OCI-LY7 (cell line): ENCODE measurements around the gene CNPY1. TPM values are rescaled to one million over a fixed set of nuclear protein-coding genes. Genes with fewer than 3 reads are reported as not detected.

ENCODE experiments used
- BruUV-seq: library from RNA; stranded (reverse); fragments of 400-500 nt; replicated peaks from 2 replicates; lab custom pipeline; 2021; lab: Mats Ljungman, UMichigan
- CTCF ChIA-PET: fragments of 300-600 bp; sonication (Branson Sonifier 250); formaldehyde crosslinking; loops from one replicate; lab custom pipeline; 2022; ENCODE audit warnings: antibody characterized with exemption; ENCODE audit not compliant: unreplicated experiment; lab: Charles Lee
- POLR2A ChIA-PET: fragments of 300-600 bp; sonication (Branson Sonifier 250); formaldehyde crosslinking; loops from one replicate; lab custom pipeline; 2022; ENCODE audit warnings: antibody characterized with exemption; lab: Charles Lee
- DNase-seq: peaks from one replicate; pipeline ENCODE4 v3.0.0-alpha.2; 2015; ENCODE audit warnings: low spot score
- H2AFZ ChIP-seq: fragments of 200-600 bp; sonication (generic), shearing (Covaris generic); 2 replicates; pipeline ENCODE4 v1.6.1; 2014; ENCODE audit warnings: mild to moderate bottlenecking, antibody characterized with exemption, low read length, moderate library complexity
- H3K27ac ChIP-seq: fragments of 200-600 bp; sonication (generic); 2 replicates; pipeline ENCODE4 v1.5.1; 2014; ENCODE audit warnings: mixed run types, low read depth, mild to moderate bottlenecking, moderate library complexity, low read length, inconsistent platforms; ENCODE audit not compliant: poor library complexity, severe bottlenecking
- H3K36me3 ChIP-seq: fragments of 200-600 bp; sonication (generic); 2 replicates; pipeline ENCODE4 v1.6.1; 2014; ENCODE audit warnings: mild to moderate bottlenecking, antibody characterized with exemption, low read length, moderate library complexity, mixed read lengths; ENCODE audit not compliant: insufficient read depth
- H3K4me1 ChIP-seq: fragments of 200-600 bp; sonication (generic); 2 replicates; pipeline ENCODE4 v1.5.1; 2014; ENCODE audit warnings: mild to moderate bottlenecking, low read length; ENCODE audit not compliant: insufficient read depth, poor library complexity, severe bottlenecking
- H3K4me2 ChIP-seq: fragments of 200-600 bp; sonication (generic); 2 replicates; pipeline ENCODE4 v1.6.1; 2014; ENCODE audit warnings: mild to moderate bottlenecking, low read length
- H3K4me3 ChIP-seq: fragments of 200-600 bp; sonication (generic); 2 replicates; pipeline ENCODE4 v1.5.1; 2014; ENCODE audit warnings: mild to moderate bottlenecking, low read depth, low read length; ENCODE audit not compliant: poor library complexity, severe bottlenecking
- H3K79me2 ChIP-seq: fragments of 200-600 bp; sonication (generic); 2 replicates; pipeline ENCODE4 v1.6.1; 2016; ENCODE audit warnings: low read depth, mild to moderate bottlenecking, low read length, moderate library complexity, mixed read lengths; ENCODE audit not compliant: insufficient read depth
- H3K9me2 ChIP-seq: fragments of 200-600 bp; sonication (generic); 2 replicates; pipeline ENCODE4 v1.6.1; 2016; ENCODE audit warnings: mild to moderate bottlenecking, low read length, mixed read lengths; ENCODE audit not compliant: insufficient read depth
- H3K9me3 ChIP-seq: fragments of 200-600 bp; sonication (generic); 2 replicates; pipeline ENCODE4 v1.6.1; 2014; ENCODE audit warnings: mild to moderate bottlenecking, mixed run types, low read length, mixed read lengths
- H4K20me1 ChIP-seq: fragments of 200-600 bp; sonication (generic); 2 replicates; pipeline ENCODE4 v1.6.1; 2014; ENCODE audit warnings: mild to moderate bottlenecking, antibody characterized with exemption, low read length, moderate library complexity, mixed read lengths; ENCODE audit not compliant: insufficient read depth
- CTCF ChIP-seq: fragments of 200-600 bp; sonication (generic); conservative IDR thresholded peaks from 2 replicates; pipeline ENCODE4 v1.5.1; 2014; ENCODE audit warnings: mild to moderate bottlenecking, antibody characterized with exemption, low read length, moderate library complexity, mixed read lengths
- EZH2phosphoT487 ChIP-seq: fragments of 200-600 bp; sonication (generic); IDR thresholded peaks from 2 replicates; pipeline ENCODE4 v1.6.1; 2018; ENCODE audit warnings: low read depth, borderline replicate concordance, mild to moderate bottlenecking, mixed run types, antibody characterized with exemption, low read length, moderate library complexity, mixed read lengths
- intact Hi-C: fragments of 100-400 bp; cut with micrococcal nuclease; formaldehyde crosslinking; loops from one replicate; pipeline ENCODE4 v1.10.0; 2022; ENCODE audit not compliant: unreplicated experiment
- total RNA-seq, 2 experiments: library from RNA; depleted of rRNA in 1 of 2; stranded (reverse); fragments of >200 nt in 1 of 2; shearing (Covaris generic) in 1 of 2; gene quantifications; 2 replicates each; pipeline ENCODE4 v1.2.3, GENCODE V29; 2014 to 2022

Gene CNPY1
- total RNA-seq, 2 experiments from 2014 or later: not detected

DNA sequence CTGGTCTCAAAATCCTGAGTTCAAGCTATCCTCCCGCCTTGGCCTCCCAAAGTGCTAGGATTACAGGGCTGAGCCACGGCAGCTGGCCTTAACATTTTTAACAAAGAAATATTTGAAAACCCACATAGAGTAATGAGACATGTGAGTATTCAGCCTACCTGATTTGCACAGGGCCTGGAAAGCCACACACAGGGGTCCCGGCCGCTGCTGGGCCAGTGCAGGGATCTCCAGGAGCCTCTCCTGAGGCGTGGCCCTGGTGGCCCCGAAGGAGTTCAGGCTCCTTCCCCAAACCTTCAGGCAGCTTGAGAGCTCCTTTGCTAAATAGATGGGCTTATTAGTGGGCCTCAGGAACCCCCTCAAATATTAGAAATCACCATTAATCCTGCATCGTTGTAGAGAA is 18.7 kb downstream of the CNPY1 start:
- no TSS peak for BruUV-seq
- no peaks in the 10 kb centered on the region for H3K4me1 ChIP-seq
- no peaks in the 10 kb centered on the region for H3K36me3 ChIP-seq
- DNase-seq: no peak
- no peak for TF ChIP-seq EZH2phosphoT487
- no peak for TF ChIP-seq CTCF
- H3K9me3 ChIP-seq: no peaks in the 10 kb centered on the region
- no peaks in the 10 kb centered on the region for H3K79me2 ChIP-seq
- POLR2A ChIA-PET: interaction anchor here (0.6 to 0.7 kb wide), 2 partner anchors 12 to 109 kb away, joined by 4 read pairs; no protein-coding TSS in a partner anchor
- no peaks in the 10 kb centered on the region for H3K9me2 ChIP-seq
- H2AFZ ChIP-seq: no peak overlapping the region
- intact Hi-C loops: no loop called here
- H3K4me3 ChIP-seq: no peak overlapping the region
- no peak overlapping the region for H3K27ac ChIP-seq
- H4K20me1 ChIP-seq: no peaks in the 10 kb centered on the region
- no peak overlapping the region for H3K4me2 ChIP-seq
- CTCF ChIA-PET: no interaction called here

GRCh38 chr7:155526225-155526624 is 20.1 kb downstream of the CNPY1 start:
- Histone ChIP-seq H3K36me3 (no peaks in the 10 kb centered on the region), H3K4me1 (no peaks in the 10 kb centered on the region), H3K9me3 (no peaks in the 10 kb centered on the region), H3K27ac (no peak overlapping the region), H3K4me2 (no peak overlapping the region), H3K4me3 (no peak overlapping the region), H3K79me2 (no peaks in the 10 kb centered on the region), H3K9me2 (no peaks in the 10 kb centered on the region), H4K20me1 (no peaks in the 10 kb centered on the region), H2AFZ (no peak overlapping the region)
- intact Hi-C loops: no loop called here
- BruUV-seq: no TSS peak
- no peak for DNase-seq
- ChIA-PET POLR2A (interaction anchor here (0.5 kb wide), 1 partner anchor 1032 kb away, joined by 3 read pairs; no protein-coding TSS in a partner anchor), CTCF (no interaction called here)
- TF ChIP-seq EZH2phosphoT487 (no peak), CTCF (no peak)

GRCh38 chr7:155524018-155524556 is 22.3 kb downstream of the CNPY1 start:
- BruUV-seq: no TSS peak
- H3K9me2 ChIP-seq: no peaks in the 10 kb centered on the region
- DNase-seq: no peak
- ChIA-PET POLR2A (interaction anchor here (1.2 kb wide), 1 partner anchor 11 kb away, joined by 3 read pairs; no protein-coding TSS in a partner anchor), CTCF (no interaction called here)
- no peak overlapping the region for H2AFZ ChIP-seq
- H3K27ac ChIP-seq: no peak overlapping the region
- no peak overlapping the region for H3K4me3 ChIP-seq
- H3K4me2 ChIP-seq: no peak overlapping the region
- H3K4me1 ChIP-seq: no peaks in the 10 kb centered on the region
- TF ChIP-seq CTCF: no peak
- TF ChIP-seq EZH2phosphoT487: no peak
- H4K20me1 ChIP-seq: no peaks in the 10 kb centered on the region
- H3K9me3 ChIP-seq: no peaks in the 10 kb centered on the region
- no peaks in the 10 kb centered on the region for H3K79me2 ChIP-seq
- intact Hi-C loops: no loop called here
- H3K36me3 ChIP-seq: no peaks in the 10 kb centered on the region
